Brain microvascular endothelial cell (primary cell): ENCODE measurements around the gene LRRC4B.
"Not testable (repeated sequence)": the region's sequence is repeated elsewhere in the genome, so short reads cannot be mapped to it uniquely, and the experiment has no call there.

ENCODE experiments used
- DNase-seq: peaks from one replicate; pipeline ENCODE4 v3.0.0-alpha.2; 2020
- H3K27ac ChIP-seq: fragments of 250-450 bp; sonication (Bioruptor Pico); 2 replicates; pipeline ENCODE4 v1.5.1; 2020; ENCODE audit warnings: mild to moderate bottlenecking, moderate library complexity
- H3K27me3 ChIP-seq: fragments of 250-450 bp; sonication (Bioruptor Pico); replicated peaks from 2 replicates; pipeline ENCODE4 v1.5.1; 2020; ENCODE audit warnings: mild to moderate bottlenecking
- H3K36me3 ChIP-seq: fragments of 250-450 bp; sonication (Bioruptor Pico); replicated peaks from 2 replicates; pipeline ENCODE4 v1.5.1; 2020; ENCODE audit warnings: mild to moderate bottlenecking
- H3K4me3 ChIP-seq: 2 replicates; pipeline ENCODE4 v1.5.1; 2011; ENCODE audit warnings: low read depth, mild to moderate bottlenecking, control low read depth, low read length, moderate library complexity
- in situ Hi-C: cut with HindIII; loops from 2 replicates; pipeline ENCODE4 v1.10.0; 2017; ENCODE audit warnings: low sequenced_read_pairs, low pct_ligation_motif_present
- TF ChIP-seq, protein P1 (sequence below): IDR thresholded peaks from 2 replicates; pipeline ENCODE4 v1.5.1; 2011; ENCODE audit warnings: low read depth, mild to moderate bottlenecking, moderate library complexity, low read length, control low read depth, inconsistent platforms; ENCODE audit errors: missing control alignments

LRRC4B gene, protein sequence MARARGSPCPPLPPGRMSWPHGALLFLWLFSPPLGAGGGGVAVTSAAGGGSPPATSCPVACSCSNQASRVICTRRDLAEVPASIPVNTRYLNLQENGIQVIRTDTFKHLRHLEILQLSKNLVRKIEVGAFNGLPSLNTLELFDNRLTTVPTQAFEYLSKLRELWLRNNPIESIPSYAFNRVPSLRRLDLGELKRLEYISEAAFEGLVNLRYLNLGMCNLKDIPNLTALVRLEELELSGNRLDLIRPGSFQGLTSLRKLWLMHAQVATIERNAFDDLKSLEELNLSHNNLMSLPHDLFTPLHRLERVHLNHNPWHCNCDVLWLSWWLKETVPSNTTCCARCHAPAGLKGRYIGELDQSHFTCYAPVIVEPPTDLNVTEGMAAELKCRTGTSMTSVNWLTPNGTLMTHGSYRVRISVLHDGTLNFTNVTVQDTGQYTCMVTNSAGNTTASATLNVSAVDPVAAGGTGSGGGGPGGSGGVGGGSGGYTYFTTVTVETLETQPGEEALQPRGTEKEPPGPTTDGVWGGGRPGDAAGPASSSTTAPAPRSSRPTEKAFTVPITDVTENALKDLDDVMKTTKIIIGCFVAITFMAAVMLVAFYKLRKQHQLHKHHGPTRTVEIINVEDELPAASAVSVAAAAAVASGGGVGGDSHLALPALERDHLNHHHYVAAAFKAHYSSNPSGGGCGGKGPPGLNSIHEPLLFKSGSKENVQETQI

DNA sequence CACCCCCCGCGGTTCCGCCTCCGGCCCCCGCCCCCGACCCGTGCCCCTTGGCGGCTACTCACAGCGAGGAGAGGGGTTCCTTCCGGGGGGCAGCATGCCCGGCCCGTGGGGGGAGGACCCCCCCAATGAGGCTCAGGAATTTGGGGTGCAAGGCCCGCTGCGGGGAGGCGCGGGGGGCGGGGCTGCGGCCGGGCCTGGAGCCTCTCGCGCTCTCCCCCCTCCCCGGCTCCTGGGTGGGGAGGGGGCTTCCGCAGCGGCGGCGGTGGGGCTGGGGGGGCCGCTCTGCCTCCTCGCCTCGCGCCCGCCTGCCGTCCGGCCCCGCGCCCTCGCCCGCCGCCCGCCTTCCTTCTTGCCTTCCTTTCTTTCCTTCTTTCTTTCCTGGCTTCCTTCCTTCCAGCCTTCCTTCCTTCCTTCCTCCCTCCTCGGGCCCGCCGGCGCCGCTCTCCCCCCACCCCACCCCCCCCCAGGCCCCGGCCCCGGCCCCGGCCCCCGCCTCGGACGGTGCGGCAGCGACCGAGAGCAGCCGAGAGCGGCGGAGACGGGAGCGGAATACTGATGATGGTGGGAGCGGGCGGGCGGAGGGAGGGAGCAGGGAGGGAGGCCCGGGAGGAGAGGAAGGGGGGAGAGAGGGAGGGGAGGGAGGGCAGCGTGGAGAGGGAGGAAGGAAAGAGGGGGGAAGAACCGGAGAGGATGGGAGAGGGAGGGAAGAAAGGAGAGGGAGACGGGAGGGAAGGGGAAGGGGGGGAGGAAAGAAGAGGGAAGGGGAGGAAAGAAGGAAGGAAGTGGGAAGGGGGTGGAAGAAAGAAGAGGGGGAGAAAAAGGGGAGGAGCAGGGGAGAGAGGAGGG lies at the start of gene LRRC4B:
LRRC4B (minus strand) TSS at position 554 of the 846 bp plus-strand sequence. CDS start 19,597 bp downstream, outside the sequence.
- no peak within 1 kb of the TSS for H3K27ac ChIP-seq
- no peak for DNase-seq
- in situ Hi-C loops: no loop called here
- peaks cover 16% of the 10 kb centered on the region for H3K27me3 ChIP-seq
- TF ChIP-seq, protein P1, sequence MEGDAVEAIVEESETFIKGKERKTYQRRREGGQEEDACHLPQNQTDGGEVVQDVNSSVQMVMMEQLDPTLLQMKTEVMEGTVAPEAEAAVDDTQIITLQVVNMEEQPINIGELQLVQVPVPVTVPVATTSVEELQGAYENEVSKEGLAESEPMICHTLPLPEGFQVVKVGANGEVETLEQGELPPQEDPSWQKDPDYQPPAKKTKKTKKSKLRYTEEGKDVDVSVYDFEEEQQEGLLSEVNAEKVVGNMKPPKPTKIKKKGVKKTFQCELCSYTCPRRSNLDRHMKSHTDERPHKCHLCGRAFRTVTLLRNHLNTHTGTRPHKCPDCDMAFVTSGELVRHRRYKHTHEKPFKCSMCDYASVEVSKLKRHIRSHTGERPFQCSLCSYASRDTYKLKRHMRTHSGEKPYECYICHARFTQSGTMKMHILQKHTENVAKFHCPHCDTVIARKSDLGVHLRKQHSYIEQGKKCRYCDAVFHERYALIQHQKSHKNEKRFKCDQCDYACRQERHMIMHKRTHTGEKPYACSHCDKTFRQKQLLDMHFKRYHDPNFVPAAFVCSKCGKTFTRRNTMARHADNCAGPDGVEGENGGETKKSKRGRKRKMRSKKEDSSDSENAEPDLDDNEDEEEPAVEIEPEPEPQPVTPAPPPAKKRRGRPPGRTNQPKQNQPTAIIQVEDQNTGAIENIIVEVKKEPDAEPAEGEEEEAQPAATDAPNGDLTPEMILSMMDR: no peak
- no peak within 1 kb of the TSS for H3K4me3 ChIP-seq
- no peaks in the 10 kb centered on the region for H3K36me3 ChIP-seq

DNA sequence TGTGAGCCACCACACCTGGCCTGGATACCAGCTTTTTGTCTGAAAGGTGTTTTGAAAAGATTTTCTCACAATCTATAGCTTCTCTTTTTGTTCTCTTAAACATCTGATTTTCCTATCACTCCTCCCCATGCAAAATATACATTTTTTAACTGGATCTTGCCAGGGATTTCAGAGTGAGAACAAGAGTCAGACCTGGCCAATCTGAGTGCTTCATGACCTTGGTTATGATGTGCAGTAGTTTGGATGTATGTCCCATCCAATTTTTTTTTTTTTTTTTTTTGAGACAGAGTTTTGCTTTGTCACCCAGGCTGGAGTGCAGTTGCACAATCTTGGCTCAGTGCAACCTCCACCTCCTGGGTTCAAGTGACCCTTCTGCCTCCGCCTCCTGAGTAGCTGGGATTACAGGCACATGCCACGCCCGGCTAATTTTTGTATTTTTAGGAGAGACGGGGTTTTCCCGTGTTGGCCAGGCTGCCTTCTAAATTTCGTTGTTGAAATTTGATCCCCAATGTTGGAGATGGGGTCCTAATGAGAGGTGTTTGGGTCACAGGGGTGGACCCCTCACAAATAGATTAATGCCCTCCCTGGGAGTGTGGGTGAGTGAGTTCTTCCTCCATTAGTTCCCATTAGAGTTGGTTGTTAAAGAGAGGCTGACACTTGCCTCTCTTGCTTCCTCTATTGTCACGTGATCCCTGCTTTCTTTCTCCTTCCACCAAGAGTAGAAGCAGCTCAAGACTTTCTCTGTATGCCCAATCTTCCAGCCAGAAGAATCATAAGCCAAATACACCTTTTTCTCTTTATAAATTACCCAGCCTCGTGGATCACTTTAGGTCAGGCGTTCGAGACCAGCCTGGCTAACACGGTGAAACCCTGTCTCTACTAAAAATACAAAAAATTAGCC lies 44.5 kb upstream of the LRRC4B start:
- H3K27ac ChIP-seq, DNase-seq, in situ Hi-C loops, H3K4me3 ChIP-seq, H3K36me3 ChIP-seq, H3K27me3 ChIP-seq: not testable (repeated sequence)

DNA sequence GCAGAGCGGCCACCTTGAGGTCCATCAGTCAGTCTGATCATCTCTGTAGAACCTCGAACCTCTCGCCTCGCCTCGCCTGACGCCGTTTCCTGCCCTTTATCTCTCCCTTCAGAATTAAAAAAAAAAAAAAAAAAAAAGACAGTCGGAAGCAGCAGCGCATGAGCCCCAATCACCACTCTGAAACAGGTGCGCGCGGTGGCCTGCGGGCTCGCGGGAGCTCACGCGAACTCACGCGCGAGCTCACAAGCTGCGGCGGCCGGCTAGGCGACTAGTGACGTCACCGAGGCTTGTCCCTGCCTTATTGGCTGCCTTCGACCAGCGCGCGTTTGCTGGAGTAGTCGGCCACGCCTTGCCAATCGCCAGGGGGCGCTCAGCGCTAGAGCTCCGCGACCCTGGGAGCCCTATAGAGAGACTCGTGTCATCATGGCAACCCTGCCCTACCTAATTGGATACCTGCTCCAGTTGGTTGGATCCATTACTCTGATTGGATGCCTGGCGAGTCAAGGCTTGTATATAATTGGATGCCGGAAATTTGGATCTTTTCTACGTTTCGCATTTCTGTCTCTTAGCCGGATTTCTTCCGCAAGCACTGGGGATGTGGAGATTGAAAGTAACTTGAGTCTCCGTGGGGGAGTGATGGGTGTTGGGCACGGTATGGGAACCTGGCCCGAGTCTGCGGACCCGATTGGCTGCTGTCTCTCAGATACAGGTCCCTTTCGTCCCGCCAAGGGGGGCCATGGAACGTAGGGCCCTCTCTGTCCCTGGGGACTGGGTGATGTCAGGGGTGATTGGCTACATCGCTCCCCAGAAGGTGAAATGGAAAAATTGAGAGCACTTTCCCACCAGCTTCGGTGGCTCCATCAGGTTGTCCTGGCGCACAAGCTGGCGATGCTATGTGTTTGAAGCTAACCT lies 39.9 kb upstream of the LRRC4B start:
- no peaks in the 10 kb centered on the region for H3K27me3 ChIP-seq
- no peak overlapping the region for H3K4me3 ChIP-seq
- in situ Hi-C loops: no loop called here
- DNase-seq: peak; percentile 73
- TF ChIP-seq, protein P1: peak; percentile 50
- H3K27ac ChIP-seq: no peak overlapping the region
- H3K36me3 ChIP-seq: no peaks in the 10 kb centered on the region

DNA sequence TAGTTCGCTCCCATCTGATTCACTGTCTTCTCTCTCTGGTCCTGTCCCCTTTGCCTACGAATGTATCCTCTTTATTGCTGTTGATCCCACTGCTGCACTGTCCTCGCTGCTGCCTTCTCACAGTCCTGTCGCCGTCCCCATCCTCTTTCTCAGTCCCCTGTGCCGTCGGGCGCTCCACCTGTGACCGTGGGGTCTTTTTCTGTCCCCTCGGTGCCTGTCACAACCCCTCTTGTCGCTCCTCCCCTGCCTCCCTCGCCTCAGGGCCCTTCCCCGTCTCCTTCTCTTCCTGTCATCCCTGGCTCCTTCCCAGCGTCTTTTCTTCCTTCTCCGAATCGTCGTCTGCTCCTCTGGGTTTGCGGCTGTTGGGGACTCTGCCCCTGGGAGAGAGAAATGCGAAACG lies 39.2 kb upstream of the LRRC4B start:
- TF ChIP-seq, protein P1: no peak
- in situ Hi-C loops: no loop called here
- Histone ChIP-seq H3K4me3 (no peak overlapping the region), H3K27ac (no peak overlapping the region), H3K27me3 (no peaks in the 10 kb centered on the region), H3K36me3 (no peaks in the 10 kb centered on the region)
- DNase-seq: no peak

DNA sequence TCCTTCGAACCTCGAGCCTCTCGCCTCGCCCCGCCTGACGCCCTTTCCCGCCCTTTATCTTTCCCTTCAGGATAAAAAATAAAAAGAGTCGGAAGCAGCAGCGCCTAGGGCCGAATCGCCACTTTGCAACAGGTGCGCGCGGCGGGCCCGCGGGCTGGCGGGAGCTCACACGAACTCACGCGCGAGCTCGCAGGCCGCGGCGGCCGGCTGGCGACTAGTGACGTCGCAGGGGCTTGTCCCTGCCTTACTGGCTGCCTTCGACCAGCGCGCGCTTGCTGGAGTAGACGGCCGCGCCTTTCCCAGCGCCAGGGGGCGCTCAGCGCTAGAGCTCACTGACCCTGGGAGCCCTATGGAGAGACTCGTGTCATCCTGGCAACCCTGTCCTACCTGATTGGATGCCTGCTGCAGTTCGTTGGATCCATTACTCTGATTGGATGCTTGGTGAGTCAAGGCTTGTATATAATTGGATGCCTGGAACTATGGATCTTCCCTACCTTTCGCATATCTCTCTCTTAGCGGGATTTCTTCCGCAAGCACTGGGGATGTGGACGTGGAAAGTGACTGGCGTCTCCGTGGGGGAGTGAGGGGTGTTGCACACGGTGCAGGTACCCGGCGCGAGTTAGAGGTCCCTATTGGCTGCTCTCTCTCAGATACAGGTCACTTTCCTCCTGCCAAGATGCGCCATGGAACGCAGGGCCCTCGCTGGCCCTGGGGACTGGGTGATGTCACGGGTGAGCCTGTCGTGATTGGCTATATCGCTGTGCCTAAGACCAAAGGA lies 38.0 kb upstream of the LRRC4B start:
- H3K27ac ChIP-seq, H3K4me3 ChIP-seq, DNase-seq, H3K36me3 ChIP-seq, in situ Hi-C loops, H3K27me3 ChIP-seq: not testable (repeated sequence)
